Gastrocnemius medialis (tissue), 4 donors: Measurements from ENCODE around the gene KDM4B. TPM values are rescaled to one million over a fixed set of nuclear protein-coding genes. Genes with fewer than 3 reads are reported as not detected.

Experiments used
- ATAC-seq, 2 donors: fragments of 150-250 bp; one replicate each; pipeline ENCODE4 v1.9.1; 2016
- DNase-seq, 2 donors: peaks; one replicate each; pipeline ENCODE4 v3.0.0-alpha.2; 2019
- H3K27ac ChIP-seq, 4 donors: fragments of 200-600 bp; sonication (generic); 1 replicate in 1 of 4; 2 replicates in 3 of 4; pipeline ENCODE4 v1.5.1; 2016 to 2018; ENCODE audit warnings: mild to moderate bottlenecking in 2 of 4, moderate library complexity in 1 of 4
- H3K27me3 ChIP-seq, 3 donors: fragments of 200-600 bp; sonication (generic) in 2 of 3; 1 replicate in 1 of 3; 2 replicates in 2 of 3; pipeline versions ENCODE4 v1.5.1 to v1.6.0; 2016 to 2019; ENCODE audit warnings: mild to moderate bottlenecking in 1 of 3, moderate library complexity in 1 of 3
- H3K36me3 ChIP-seq, 2 donors: fragments of 200-600 bp; sonication (generic) in 1 of 2; one replicate each; pipeline ENCODE4 v1.5.1; 2017 to 2018
- H3K4me1 ChIP-seq, 2 donors: fragments of 200-600 bp; sonication (generic) in 1 of 2; one replicate each; pipeline ENCODE4 v1.5.1; 2016 to 2017; ENCODE audit warnings: mild to moderate bottlenecking in 2 of 2
- H3K4me3 ChIP-seq, 4 donors: fragments of 200-600 bp; sonication (generic) in 3 of 4; 1 replicate in 1 of 4; 2 replicates in 3 of 4; pipeline ENCODE4 v1.5.1; 2016 to 2019; ENCODE audit warnings: mild to moderate bottlenecking in 2 of 4
- H3K9me3 ChIP-seq, 3 donors: fragments of 200-600 bp; sonication (generic) in 2 of 3; 1 replicate in 1 of 3; 2 replicates in 2 of 3; pipeline ENCODE4 v1.5.1; 2016 to 2019
- POLR2A ChIP-seq, 2 donors: fragments of 450-650 bp; IDR thresholded peaks; one replicate each; pipeline ENCODE4 v1.6.1; 2017; ENCODE audit warnings: antibody characterized with exemption in 2 of 2, mild to moderate bottlenecking in 2 of 2, moderate library complexity in 2 of 2
- in situ Hi-C, 4 donors: fragments of 200-750 bp; cut with MboI; loops; one replicate each; pipeline versions ENCODE4 v1.15.0 to v1.8.0; 2017; ENCODE audit warnings: low sequenced_read_pairs in 4 of 4
- intact Hi-C: fragments of 100-400 bp; cut with DNase I; formaldehyde crosslinking; loops from one replicate; pipeline ENCODE4 v1.15.1; 2023; ENCODE audit warnings: low total_unique reads
- total RNA-seq, 4 donors: library from RNA; depleted of rRNA; stranded (reverse); fragments of >200 nt; gene quantifications; one replicate each; pipeline versions ENCODE4 v1.1.0 to v1.2.3, GENCODE V29; 2016
- TF ChIP-seq, protein P1 (sequence below), 5 experiments: fragments of 450-650 bp in 3 of 5; fragments of 200-600 bp in 2 of 5; sonication (generic) in 2 of 5; IDR thresholded peaks in 4 of 5; conservative IDR thresholded peaks in 1 of 5; 1 replicate in 4 of 5; 2 replicates in 1 of 5; pipeline ENCODE4 v1.5.1; 2016 to 2019; ENCODE audit warnings: antibody characterized with exemption in 5 of 5, mild to moderate bottlenecking in 3 of 5, moderate library complexity in 3 of 5

The KDM4B gene
- total RNA-seq, 4 donors from 2014 or later, result 40.9 to 61.4 (median 46.4) TPM

DNA sequence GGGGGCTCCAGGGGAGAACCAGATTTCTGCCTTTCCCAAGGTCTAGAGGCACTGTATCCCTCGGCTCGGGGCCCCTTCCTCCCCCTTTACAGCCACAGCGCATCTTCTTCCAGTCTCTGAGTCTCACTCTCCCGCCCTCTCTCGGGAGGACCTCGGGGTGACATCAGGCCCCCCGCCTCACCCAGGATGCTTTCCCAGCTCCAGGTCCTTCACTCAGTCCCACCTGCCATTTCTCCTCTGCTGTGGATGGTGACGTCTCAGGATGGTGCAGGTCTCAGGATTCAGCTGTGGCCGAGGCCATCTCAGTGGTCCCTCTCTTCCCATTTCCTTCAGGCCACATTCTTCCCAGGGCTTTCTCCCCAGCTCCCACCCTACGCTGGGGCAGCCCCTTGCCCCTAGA lies 13.6 kb upstream of the KDM4B start:
- H3K36me3 ChIP-seq, result no peaks in the 10 kb centered on the region
- no peak overlapping the region for H3K27ac ChIP-seq
- intact Hi-C loops (no loop called here), in situ Hi-C loops (no loop called here)
- H3K27me3 ChIP-seq, result no peaks in the 10 kb centered on the region
- no peaks in the 10 kb centered on the region for H3K4me1 ChIP-seq
- DNase-seq (no peak), ATAC-seq (no peak)
- H3K4me3 ChIP-seq, result no peak overlapping the region
- TF ChIP-seq, protein P1, sequence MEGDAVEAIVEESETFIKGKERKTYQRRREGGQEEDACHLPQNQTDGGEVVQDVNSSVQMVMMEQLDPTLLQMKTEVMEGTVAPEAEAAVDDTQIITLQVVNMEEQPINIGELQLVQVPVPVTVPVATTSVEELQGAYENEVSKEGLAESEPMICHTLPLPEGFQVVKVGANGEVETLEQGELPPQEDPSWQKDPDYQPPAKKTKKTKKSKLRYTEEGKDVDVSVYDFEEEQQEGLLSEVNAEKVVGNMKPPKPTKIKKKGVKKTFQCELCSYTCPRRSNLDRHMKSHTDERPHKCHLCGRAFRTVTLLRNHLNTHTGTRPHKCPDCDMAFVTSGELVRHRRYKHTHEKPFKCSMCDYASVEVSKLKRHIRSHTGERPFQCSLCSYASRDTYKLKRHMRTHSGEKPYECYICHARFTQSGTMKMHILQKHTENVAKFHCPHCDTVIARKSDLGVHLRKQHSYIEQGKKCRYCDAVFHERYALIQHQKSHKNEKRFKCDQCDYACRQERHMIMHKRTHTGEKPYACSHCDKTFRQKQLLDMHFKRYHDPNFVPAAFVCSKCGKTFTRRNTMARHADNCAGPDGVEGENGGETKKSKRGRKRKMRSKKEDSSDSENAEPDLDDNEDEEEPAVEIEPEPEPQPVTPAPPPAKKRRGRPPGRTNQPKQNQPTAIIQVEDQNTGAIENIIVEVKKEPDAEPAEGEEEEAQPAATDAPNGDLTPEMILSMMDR (IDR thresholded peaks at IDR 0.05 in 4 of 5, conservative IDR thresholded peaks at IDR 0.05 in 1 of 5), result no peak
- TF ChIP-seq POLR2A (IDR thresholded peaks at IDR 0.05), result no peak
- H3K9me3 ChIP-seq, result no peaks in the 10 kb centered on the region

DNA sequence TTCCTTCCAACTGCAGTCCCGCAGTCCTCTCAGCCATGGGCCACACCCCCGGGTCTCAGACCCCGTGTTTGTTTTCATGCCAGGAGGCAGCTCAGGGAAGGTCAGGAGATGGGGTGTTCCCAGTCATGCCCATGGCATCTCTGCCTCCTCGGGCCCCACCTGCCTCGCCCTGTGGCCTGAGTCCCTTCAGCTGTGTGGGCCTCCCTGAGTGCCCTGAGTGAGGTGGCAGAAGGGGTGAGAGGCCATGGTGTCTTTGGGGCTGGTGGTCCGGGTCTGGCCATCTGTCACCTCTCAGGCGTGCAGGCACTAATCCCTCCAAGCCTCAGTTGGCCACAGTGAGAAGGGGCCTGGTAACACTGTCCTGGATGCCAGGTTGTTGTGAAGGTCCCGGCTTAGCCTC lies 10.9 kb upstream of the KDM4B start:
- Histone ChIP-seq H3K9me3 (no peaks in the 10 kb centered on the region), H3K27ac (no peak overlapping the region), H3K36me3 (no peaks in the 10 kb centered on the region), H3K4me3 (no peak overlapping the region), H3K27me3 (no peaks in the 10 kb centered on the region), H3K4me1 (no peaks in the 10 kb centered on the region)
- in situ Hi-C loops (no loop called here), intact Hi-C loops (no loop called here)
- no peak for TF ChIP-seq POLR2A (IDR thresholded peaks at IDR 0.05)
- ATAC-seq (no peak), DNase-seq (no peak)

DNA sequence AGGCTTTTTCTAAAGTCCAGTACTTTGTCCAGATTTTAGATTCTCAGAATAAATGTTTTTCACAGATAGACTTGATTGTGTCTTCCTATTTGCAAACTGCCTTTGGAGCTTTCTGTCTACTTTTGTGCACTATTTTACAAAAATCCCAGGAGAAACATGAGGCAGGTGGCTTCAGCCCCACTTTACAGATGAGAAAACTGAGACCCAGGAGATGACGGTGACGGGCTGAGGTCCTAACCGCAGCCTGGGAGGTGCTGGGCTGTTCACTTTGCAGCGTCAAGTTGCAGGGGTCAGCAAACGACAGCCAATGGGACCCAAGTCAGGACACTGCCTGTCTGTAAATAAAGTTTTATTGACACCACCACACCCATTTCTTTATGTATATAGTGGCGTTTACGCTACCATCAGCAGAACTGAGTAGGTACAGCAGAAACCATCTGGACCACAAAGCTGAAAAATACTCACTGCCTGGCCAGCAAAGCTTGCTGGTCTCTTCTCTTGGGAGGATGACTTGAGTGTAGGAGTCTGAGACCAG lies 6.8 kb upstream of the KDM4B start:
- in situ Hi-C loops (no loop called here), intact Hi-C loops (no loop called here)
- Histone ChIP-seq H3K27ac (no peak overlapping the region), H3K27me3 (no peaks in the 10 kb centered on the region), H3K4me3 (no peak overlapping the region), H3K4me1 (no peaks in the 10 kb centered on the region), H3K36me3 (no peaks in the 10 kb centered on the region), H3K9me3 (no peaks in the 10 kb centered on the region)
- ATAC-seq (no peak), DNase-seq (no peak)
- TF ChIP-seq, protein P1 (IDR thresholded peaks at IDR 0.05 in 4 of 5, conservative IDR thresholded peaks at IDR 0.05 in 1 of 5), result no peak
- TF ChIP-seq POLR2A (IDR thresholded peaks at IDR 0.05), result no peak

DNA sequence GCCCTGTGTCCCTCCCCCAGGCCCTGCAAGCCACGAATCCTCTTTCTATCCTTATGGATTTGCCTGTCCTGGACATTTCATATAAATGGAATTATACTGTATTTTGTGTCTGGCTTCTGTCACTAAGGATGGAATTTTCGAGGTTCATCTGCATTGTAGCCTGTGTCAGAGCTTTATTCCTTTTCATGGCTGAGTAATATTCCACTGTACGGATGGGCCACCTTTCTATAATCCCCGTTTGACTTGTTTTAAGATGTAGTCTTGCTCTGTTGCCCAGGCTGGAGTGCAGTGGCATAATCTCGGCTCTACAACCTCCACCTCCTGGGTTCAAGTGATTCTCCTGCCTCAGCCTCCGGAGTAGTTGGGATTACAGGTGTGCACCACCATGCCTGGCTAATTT lies 3.9 kb upstream of the KDM4B start:
- in situ Hi-C loops, result no loop called here
- TF ChIP-seq, protein P1 (IDR thresholded peaks at IDR 0.05 in 4 of 5, conservative IDR thresholded peaks at IDR 0.05 in 1 of 5), result no peak
- no peak for TF ChIP-seq POLR2A (IDR thresholded peaks at IDR 0.05)
- intact Hi-C loops, result no loop called here
- Histone ChIP-seq H3K4me1 (peaks cover 8 to 9% of the 10 kb centered on the region in 2 donors), H3K36me3 (no peaks in the 10 kb centered on the region), H3K9me3 (no peaks in the 10 kb centered on the region), H3K4me3 (no peak overlapping the region), H3K27me3 (no peaks in the 10 kb centered on the region), H3K27ac (no peak overlapping the region)
- ATAC-seq (no peak), DNase-seq (no peak)

DNA sequence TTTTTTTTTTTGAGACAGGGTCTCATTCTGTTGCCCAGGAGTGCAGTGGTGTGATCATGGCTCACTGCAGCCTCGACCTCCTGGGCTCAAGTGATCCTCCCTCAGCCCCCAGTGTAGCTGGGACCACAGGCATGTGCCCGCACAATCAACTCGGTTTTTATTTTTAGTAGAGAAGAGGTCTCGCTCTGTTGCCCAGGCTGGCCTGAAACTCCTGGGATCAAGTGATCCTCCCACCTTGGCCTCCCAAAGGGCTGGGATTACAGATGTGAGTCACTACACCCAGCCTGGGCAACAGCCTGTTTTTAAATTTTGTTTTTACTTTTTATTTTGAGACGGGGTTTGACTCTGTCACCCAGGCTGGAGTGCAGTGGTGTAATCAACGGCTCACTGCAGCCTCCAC lies 2.3 kb upstream of the KDM4B start:
- Histone ChIP-seq H3K9me3 (no peaks in the 10 kb centered on the region), H3K4me3 (no peak overlapping the region), H3K4me1 (peaks cover 20 to 21% of the 10 kb centered on the region in 2 donors), H3K27ac (no peak overlapping the region), H3K27me3 (no peaks in the 10 kb centered on the region), H3K36me3 (no peaks in the 10 kb centered on the region)
- in situ Hi-C loops, result no loop called here
- ATAC-seq (no peak), DNase-seq (no peak)
- intact Hi-C loops, result no loop called here
- TF ChIP-seq, protein P1 (IDR thresholded peaks at IDR 0.05 in 4 of 5, conservative IDR thresholded peaks at IDR 0.05 in 1 of 5), result no peak
- no peak for TF ChIP-seq POLR2A (IDR thresholded peaks at IDR 0.05)
